Stimulated activated CD8-positive, alpha-beta memory T cell treated with anti-CD3 and anti-CD28 coated beads, Interleukin-4, amount 100 ng/mL, for 1 hour (primary cell): ENCODE results near the gene FGF14.

Source experiments
- DNase-seq, 2 donors: peaks; one replicate each; pipeline ENCODE4 v3.0.0-alpha.2; 2020; ENCODE audit warnings: low read depth in 2 of 2, low spot score in 1 of 2

FGF14 gene

GRCh38 chr13:102251817-102252216 is 150.0 kb downstream of the FGF14 start:
- no peak for DNase-seq

DNA sequence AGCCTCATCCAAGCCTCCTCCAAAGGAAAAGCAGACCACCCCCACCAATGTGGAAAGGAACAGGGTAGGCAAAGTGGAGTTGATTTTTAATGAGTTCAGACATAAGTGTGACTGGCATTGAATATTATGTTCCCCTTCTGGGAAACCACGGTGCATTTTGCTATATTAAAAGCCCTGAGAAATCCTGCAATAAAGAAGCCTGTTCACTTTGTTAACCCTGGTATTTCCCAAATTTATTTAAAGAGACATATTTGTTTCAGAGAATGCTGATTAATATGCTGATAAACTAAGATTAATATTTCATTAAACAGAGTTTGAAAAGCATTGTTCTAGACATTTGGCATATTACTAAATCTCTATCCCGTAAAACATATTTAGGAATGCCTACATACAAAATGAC is 151.4 kb downstream of the FGF14 start:
- no peak for DNase-seq

GRCh38 chr13:102244607-102245227 is 157.1 kb downstream of the FGF14 start:
- DNase-seq = no peak

- no peak for DNase-seq
Measured at GRCh38 chr13:102240110-102240509, 161.7 kb downstream of the FGF14 start.

- DNase-seq = no peak
Measured at GRCh38 chr13:102237230-102237629, 164.6 kb downstream of the FGF14 start.

DNA sequence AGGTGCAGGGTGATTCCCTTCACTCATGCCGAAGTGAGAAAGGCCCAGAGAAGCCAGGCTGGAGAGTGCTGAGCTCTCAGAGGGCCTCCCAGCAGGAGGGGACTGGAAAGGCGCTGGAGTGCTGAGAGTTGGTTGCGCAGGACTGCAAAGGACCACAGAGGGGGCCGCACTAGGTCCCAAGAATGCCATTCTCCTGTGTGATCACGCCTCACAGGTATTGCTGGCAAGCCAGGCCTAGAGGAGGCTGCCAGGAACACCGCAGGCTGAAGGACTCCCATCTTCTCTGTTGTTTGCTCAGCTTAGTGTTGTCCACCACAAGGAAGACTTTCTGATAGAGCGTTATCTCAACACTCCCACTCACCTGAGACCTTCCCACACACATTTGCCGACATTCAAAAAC is 165.0 kb downstream of the FGF14 start:
- DNase-seq = no peak

DNA sequence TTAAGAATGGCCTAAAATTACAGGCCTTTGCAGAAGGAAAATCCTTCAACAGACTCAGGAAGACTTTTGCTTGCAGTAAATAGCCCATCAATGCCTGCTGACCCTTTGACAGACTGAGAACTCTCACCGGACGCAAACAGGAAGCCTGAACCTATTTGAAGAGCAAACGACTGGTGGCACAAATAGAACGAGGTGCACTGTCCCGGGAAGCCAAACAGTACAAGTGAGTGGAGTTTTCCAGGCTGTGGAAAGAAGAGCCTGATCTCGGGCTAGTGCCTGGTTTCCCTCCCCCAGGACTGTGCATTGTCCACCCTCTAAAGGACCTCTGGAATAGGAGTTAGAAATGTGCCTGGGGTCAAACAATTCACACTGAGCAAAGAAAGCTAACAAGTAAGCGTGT is 165.5 kb downstream of the FGF14 start:
- DNase-seq = no peak

GRCh38 chr13:102235689-102236088 is 166.2 kb downstream of the FGF14 start:
- DNase-seq = no peak

DNA sequence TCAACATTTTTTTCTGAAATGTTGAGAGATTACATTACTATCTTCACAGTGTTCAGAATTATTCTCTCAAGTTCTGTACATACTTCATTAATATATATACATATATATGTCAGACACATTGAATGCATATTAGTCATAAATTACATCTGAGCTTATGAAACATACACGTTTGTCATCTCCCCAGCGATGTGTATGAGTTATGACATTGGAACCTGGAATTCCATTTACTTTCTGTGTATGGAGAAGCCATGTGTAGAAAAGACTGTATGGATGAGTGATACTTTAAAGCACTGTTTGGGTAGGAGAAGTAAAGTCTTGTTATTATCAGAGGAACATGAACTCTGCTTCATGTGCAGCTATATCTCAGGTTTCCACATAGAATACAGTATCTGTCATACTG is 167.2 kb downstream of the FGF14 start:
- DNase-seq = no peak

- DNase-seq = no peak
Measured at GRCh38 chr13:102233566-102234208, 168.2 kb downstream of the FGF14 start.

DNA sequence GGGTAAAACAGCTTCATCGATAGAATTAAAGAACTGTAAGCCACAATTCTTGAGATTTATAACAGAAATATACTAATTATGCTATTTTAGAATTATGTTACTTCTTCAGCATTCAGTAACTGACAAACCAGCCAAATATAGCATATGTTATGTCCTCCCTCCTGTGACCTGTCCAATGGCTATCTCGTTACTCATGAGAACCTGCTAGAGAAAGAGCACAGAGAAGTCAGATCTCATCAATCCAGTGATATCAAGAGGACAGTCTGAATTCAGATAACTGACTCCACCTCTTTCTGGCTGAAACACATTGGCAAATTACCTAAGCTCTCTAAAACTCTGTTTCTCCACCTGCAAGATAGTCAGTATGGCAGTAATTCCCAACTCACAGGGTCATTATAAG is 170.4 kb downstream of the FGF14 start:
- no peak for DNase-seq

GRCh38 chr13:102227741-102228140 is 174.1 kb downstream of the FGF14 start:
- DNase-seq = no peak

DNA sequence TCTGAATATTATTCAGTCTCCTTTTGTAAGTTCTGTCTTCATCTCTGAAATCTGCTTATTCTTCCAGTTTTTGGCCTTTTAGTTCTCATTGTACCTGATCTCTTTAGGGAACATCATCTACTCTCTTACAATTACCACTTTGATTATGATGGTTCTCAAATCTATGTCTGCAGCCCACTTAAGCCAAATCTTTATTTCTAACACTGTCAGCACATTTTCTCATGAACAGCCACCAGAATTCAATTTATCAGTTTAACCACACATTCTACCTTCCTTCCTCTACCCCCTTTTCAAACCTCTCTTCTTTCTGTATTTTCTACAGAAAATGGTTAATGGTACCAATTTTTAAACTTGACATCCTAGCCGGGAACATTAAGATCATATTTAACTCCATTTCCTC is 175.3 kb downstream of the FGF14 start:
- no peak for DNase-seq

DNA sequence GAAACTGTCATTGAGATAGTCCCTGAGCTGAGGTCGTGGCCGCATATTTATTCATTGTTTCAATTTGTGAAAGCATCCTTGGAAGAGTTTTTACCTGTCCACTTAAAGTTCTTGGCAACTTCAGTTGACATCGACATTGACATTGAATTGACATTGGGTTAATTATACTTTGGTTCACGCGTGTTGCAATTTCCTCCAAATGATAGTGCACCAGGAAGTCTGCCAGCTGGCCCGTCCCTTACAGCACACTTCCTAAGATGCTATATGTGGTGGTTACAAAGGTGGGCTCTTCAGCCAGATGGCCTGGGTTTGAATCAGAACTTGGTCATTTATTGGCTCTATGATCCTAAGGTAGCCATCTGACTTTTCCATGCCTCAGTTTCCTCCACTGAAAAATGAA is 176.0 kb downstream of the FGF14 start:
- no peak for DNase-seq

GRCh38 chr13:102220681-102221228 is 181.1 kb downstream of the FGF14 start:
- no peak for DNase-seq

- no peak for DNase-seq
Measured at GRCh38 chr13:102214956-102215355, 186.9 kb downstream of the FGF14 start.

GRCh38 chr13:102212729-102213128 is 189.1 kb downstream of the FGF14 start:
- no peak for DNase-seq

GRCh38 chr13:102208347-102208746 is 193.5 kb downstream of the FGF14 start:
- DNase-seq = no peak

GRCh38 chr13:102207680-102208342 is 194.0 kb downstream of the FGF14 start:
- DNase-seq = no peak

GRCh38 chr13:102203718-102204117 is 198.1 kb downstream of the FGF14 start:
- no peak for DNase-seq

GRCh38 chr13:102198418-102199311 is 203.2 kb downstream of the FGF14 start:
- DNase-seq = no peak
